GM23338 (cell line): ENCODE results near the gene ATP8A2. TPM values are rescaled to one million over a fixed set of nuclear protein-coding genes. Genes with fewer than 3 reads are reported as not detected.

Experiments
- ATAC-seq: fragments of 200-7000 bp; cut with Tn5 transposase; 3 replicates; pipeline ENCODE4 v1.9.1; 2020
- DNase-seq: peaks from one replicate; pipeline ENCODE4 v3.0.0-alpha.2; 2015; ENCODE audit warnings: low spot score
- H2AFZ ChIP-seq: fragments of 200-600 bp; sonication (generic); 2 replicates; pipeline ENCODE4 v1.8.0; 2016; ENCODE audit warnings: antibody characterized with exemption, mild to moderate bottlenecking, moderate library complexity
- H3F3A ChIP-seq: fragments of 200-600 bp; sonication (generic); replicated peaks from 2 replicates; pipeline ENCODE4 v1.8.0; 2017; ENCODE audit warnings: antibody characterized with exemption, mixed run types, low read depth
- H3K27ac ChIP-seq: fragments of 200-600 bp; sonication (generic); 2 replicates; pipeline ENCODE4 v1.6.1; 2016; ENCODE audit warnings: low read depth
- H3K27me3 ChIP-seq: fragments of 200-600 bp; sonication (generic); 2 replicates; pipeline ENCODE4 v1.8.0; 2016; ENCODE audit warnings: mild to moderate bottlenecking, mixed run types, moderate library complexity; ENCODE audit not compliant: insufficient read depth
- H3K36me3 ChIP-seq: fragments of 200-600 bp; sonication (generic); 2 replicates; pipeline ENCODE4 v1.8.0; 2016; ENCODE audit warnings: mild to moderate bottlenecking; ENCODE audit not compliant: insufficient read depth
- H3K4me1 ChIP-seq: fragments of 200-600 bp; sonication (generic); 2 replicates; pipeline ENCODE4 v1.8.0; 2016; ENCODE audit warnings: mild to moderate bottlenecking, moderate library complexity; ENCODE audit not compliant: insufficient read depth
- H3K4me2 ChIP-seq: fragments of 200-600 bp; sonication (generic); 2 replicates; pipeline ENCODE4 v1.7.1; 2017; ENCODE audit warnings: mixed run types
- H3K4me3 ChIP-seq: fragments of 200-600 bp; sonication (generic); 2 replicates; pipeline ENCODE4 v1.6.1; 2016; ENCODE audit warnings: mixed run types
- H3K79me2 ChIP-seq: fragments of 200-600 bp; sonication (generic); replicated peaks from 2 replicates; pipeline ENCODE4 v1.8.0; 2017; ENCODE audit warnings: mild to moderate bottlenecking; ENCODE audit not compliant: insufficient read depth
- H3K9me2 ChIP-seq: fragments of 200-600 bp; sonication (generic); 2 replicates; pipeline ENCODE4 v1.8.0; 2017; ENCODE audit not compliant: insufficient read depth
- H4K20me1 ChIP-seq: fragments of 200-600 bp; sonication (generic); replicated peaks from 2 replicates; pipeline ENCODE4 v1.8.0; 2017; ENCODE audit warnings: mild to moderate bottlenecking; ENCODE audit not compliant: insufficient read depth
- H3K27ac Mint-ChIP-seq: 2 replicates; pipeline ENCODE4 v1.8.0; 2020; ENCODE audit warnings: inconsistent platforms, mild to moderate bottlenecking, moderate library complexity, mixed read lengths
- H3K27me3 Mint-ChIP-seq: 3 replicates; pipeline ENCODE4 v1.8.0; 2022; ENCODE audit warnings: low read depth, mild to moderate bottlenecking, moderate library complexity, mixed read lengths, inconsistent platforms; ENCODE audit not compliant: insufficient read depth, poor library complexity
- H3K36me3 Mint-ChIP-seq: 3 replicates; pipeline ENCODE4 v1.8.0; 2021; ENCODE audit warnings: low read depth, mild to moderate bottlenecking, inconsistent platforms, moderate library complexity, mixed read lengths
- H3K4me1 Mint-ChIP-seq: 3 replicates; pipeline ENCODE4 v1.8.0; 2020; ENCODE audit warnings: mild to moderate bottlenecking, inconsistent platforms, mixed read lengths
- H3K4me3 Mint-ChIP-seq: 3 replicates; pipeline ENCODE4 v1.8.0; 2021; ENCODE audit warnings: moderate library complexity, mild to moderate bottlenecking, inconsistent platforms, mixed read lengths
- H3K9me3 Mint-ChIP-seq: 3 replicates; pipeline ENCODE4 v1.8.0; 2020; ENCODE audit warnings: moderate library complexity, mild to moderate bottlenecking, inconsistent platforms, mixed read lengths
- CREB1 ChIP-seq: fragments of 250-450 bp; sonication (Bioruptor Pico); IDR thresholded peaks from 2 replicates; pipeline ENCODE4 v1.5.0; 2020; ENCODE audit warnings: low read depth, mild to moderate bottlenecking, moderate library complexity
- ETS1 ChIP-seq: IDR thresholded peaks from 2 replicates; pipeline ENCODE4 v1.6.1; 2016; ENCODE audit warnings: antibody characterized with exemption
- EZH2 ChIP-seq: fragments of 200-600 bp; sonication (generic); IDR thresholded peaks from one replicate; pipeline ENCODE4 v1.8.0; 2017; ENCODE audit warnings: antibody characterized with exemption, mild to moderate bottlenecking, low read depth; ENCODE audit not compliant: unreplicated experiment
- EZH2phosphoT487 ChIP-seq: fragments of 200-600 bp; sonication (generic); IDR thresholded peaks from one replicate; pipeline ENCODE4 v1.8.1; 2018; ENCODE audit warnings: antibody characterized with exemption; ENCODE audit not compliant: unreplicated experiment
- JUNB ChIP-seq: IDR thresholded peaks from one replicate; pipeline ENCODE4 v1.6.1; 2016; ENCODE audit warnings: antibody characterized with exemption; ENCODE audit not compliant: unreplicated experiment
- NANOG ChIP-seq: IDR thresholded peaks from 2 replicates; pipeline ENCODE4 v1.6.1; 2016; ENCODE audit warnings: antibody characterized with exemption, borderline replicate concordance
- ZNF331 ChIP-seq: fragments of 250-450 bp; sonication (Bioruptor Pico); IDR thresholded peaks from 2 replicates; pipeline ENCODE4 v1.5.0; 2020; ENCODE audit warnings: low read depth, mild to moderate bottlenecking, moderate library complexity
- polyA plus RNA-seq: library from polyadenylated mRNA; unstranded; fragments of >200 nt; fragmentation: Nextera tagmentation; extraction: Ambion mirVana; gene quantifications from 2 replicates; pipeline ENCODE4 v1.2.1, GENCODE V29; 2016
- total RNA-seq: library from RNA; depleted of rRNA; stranded (reverse); fragments of >200 nt; shearing (Covaris generic); gene quantifications from 2 replicates; pipeline ENCODE4 v1.2.3, GENCODE V29; 2014
- TF ChIP-seq, protein P1 (sequence below): IDR thresholded peaks from one replicate; pipeline ENCODE4 v1.6.1; 2018; ENCODE audit warnings: antibody characterized with exemption; ENCODE audit not compliant: unreplicated experiment
- TF ChIP-seq, protein P2 (sequence below): fragments of 250-450 bp; sonication (Bioruptor Pico); IDR thresholded peaks from 2 replicates; pipeline ENCODE4 v1.5.0; 2020; ENCODE audit warnings: mild to moderate bottlenecking, moderate library complexity
- TF ChIP-seq, protein P3 (sequence below), 2 experiments: fragments of 200-600 bp in 1 of 2; sonication (generic) in 1 of 2; conservative IDR thresholded peaks; 2 replicates each; pipeline versions ENCODE4 v1.5.1 to v1.6.1; 2016 to 2017; ENCODE audit warnings: antibody characterized with exemption in 2 of 2, low read depth in 2 of 2, mild to moderate bottlenecking in 2 of 2, moderate library complexity in 1 of 2

ATP8A2 gene
- total and polyA plus RNA-seq, 2 experiments from 2014 or later = 5.7 to 8.8 TPM

DNA sequence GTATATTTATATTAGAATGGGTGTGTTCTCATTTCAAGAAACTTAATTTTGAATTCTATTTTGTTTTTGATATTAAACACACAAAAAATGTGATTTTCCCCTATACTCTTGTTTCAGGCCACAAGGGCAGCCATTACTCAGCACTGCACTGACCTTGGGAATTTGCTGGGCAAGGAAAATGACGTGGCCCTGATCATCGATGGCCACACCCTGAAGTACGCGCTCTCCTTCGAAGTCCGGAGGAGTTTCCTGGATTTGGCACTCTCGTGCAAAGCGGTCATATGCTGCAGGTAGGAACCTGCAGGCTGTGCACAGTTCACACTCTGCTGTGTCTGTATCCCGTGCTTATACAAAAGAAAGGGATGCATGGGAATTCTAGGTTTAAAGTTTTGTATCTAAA, 327.3 kb downstream of the ATP8A2 start (continued):
- no peak for TF ChIP-seq NANOG
- no peak for TF ChIP-seq EZH2
- TF ChIP-seq ETS1 = no peak
- TF ChIP-seq, protein P1, sequence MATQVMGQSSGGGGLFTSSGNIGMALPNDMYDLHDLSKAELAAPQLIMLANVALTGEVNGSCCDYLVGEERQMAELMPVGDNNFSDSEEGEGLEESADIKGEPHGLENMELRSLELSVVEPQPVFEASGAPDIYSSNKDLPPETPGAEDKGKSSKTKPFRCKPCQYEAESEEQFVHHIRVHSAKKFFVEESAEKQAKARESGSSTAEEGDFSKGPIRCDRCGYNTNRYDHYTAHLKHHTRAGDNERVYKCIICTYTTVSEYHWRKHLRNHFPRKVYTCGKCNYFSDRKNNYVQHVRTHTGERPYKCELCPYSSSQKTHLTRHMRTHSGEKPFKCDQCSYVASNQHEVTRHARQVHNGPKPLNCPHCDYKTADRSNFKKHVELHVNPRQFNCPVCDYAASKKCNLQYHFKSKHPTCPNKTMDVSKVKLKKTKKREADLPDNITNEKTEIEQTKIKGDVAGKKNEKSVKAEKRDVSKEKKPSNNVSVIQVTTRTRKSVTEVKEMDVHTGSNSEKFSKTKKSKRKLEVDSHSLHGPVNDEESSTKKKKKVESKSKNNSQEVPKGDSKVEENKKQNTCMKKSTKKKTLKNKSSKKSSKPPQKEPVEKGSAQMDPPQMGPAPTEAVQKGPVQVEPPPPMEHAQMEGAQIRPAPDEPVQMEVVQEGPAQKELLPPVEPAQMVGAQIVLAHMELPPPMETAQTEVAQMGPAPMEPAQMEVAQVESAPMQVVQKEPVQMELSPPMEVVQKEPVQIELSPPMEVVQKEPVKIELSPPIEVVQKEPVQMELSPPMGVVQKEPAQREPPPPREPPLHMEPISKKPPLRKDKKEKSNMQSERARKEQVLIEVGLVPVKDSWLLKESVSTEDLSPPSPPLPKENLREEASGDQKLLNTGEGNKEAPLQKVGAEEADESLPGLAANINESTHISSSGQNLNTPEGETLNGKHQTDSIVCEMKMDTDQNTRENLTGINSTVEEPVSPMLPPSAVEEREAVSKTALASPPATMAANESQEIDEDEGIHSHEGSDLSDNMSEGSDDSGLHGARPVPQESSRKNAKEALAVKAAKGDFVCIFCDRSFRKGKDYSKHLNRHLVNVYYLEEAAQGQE = no peak
- TF ChIP-seq EZH2phosphoT487 = no peak
- TF ChIP-seq JUNB = no peak
- TF ChIP-seq ZNF331 (CRISPR knock-in tag) = no peak

- H3K4me1 ChIP-seq = no peaks in the 10 kb centered on the region
- ATAC-seq (no peak), DNase-seq (no peak)
- no peaks in the 10 kb centered on the region for H4K20me1 ChIP-seq
- no peaks in the 10 kb centered on the region for H3K9me3 Mint-ChIP-seq
- H3K27me3 ChIP-seq = no peaks in the 10 kb centered on the region
- H3K27ac ChIP-seq = no peak overlapping the region
- H3K4me2 ChIP-seq = no peak overlapping the region
- H3K36me3 Mint-ChIP-seq = no peaks in the 10 kb centered on the region
- no peaks in the 10 kb centered on the region for H3K79me2 ChIP-seq
- H2AFZ ChIP-seq = no peak overlapping the region
- H3K27ac Mint-ChIP-seq = no peak overlapping the region
- H3K4me3 Mint-ChIP-seq = no peak overlapping the region
- TF ChIP-seq ZNF331 (CRISPR knock-in tag) = no peak
- TF ChIP-seq, protein P2, sequence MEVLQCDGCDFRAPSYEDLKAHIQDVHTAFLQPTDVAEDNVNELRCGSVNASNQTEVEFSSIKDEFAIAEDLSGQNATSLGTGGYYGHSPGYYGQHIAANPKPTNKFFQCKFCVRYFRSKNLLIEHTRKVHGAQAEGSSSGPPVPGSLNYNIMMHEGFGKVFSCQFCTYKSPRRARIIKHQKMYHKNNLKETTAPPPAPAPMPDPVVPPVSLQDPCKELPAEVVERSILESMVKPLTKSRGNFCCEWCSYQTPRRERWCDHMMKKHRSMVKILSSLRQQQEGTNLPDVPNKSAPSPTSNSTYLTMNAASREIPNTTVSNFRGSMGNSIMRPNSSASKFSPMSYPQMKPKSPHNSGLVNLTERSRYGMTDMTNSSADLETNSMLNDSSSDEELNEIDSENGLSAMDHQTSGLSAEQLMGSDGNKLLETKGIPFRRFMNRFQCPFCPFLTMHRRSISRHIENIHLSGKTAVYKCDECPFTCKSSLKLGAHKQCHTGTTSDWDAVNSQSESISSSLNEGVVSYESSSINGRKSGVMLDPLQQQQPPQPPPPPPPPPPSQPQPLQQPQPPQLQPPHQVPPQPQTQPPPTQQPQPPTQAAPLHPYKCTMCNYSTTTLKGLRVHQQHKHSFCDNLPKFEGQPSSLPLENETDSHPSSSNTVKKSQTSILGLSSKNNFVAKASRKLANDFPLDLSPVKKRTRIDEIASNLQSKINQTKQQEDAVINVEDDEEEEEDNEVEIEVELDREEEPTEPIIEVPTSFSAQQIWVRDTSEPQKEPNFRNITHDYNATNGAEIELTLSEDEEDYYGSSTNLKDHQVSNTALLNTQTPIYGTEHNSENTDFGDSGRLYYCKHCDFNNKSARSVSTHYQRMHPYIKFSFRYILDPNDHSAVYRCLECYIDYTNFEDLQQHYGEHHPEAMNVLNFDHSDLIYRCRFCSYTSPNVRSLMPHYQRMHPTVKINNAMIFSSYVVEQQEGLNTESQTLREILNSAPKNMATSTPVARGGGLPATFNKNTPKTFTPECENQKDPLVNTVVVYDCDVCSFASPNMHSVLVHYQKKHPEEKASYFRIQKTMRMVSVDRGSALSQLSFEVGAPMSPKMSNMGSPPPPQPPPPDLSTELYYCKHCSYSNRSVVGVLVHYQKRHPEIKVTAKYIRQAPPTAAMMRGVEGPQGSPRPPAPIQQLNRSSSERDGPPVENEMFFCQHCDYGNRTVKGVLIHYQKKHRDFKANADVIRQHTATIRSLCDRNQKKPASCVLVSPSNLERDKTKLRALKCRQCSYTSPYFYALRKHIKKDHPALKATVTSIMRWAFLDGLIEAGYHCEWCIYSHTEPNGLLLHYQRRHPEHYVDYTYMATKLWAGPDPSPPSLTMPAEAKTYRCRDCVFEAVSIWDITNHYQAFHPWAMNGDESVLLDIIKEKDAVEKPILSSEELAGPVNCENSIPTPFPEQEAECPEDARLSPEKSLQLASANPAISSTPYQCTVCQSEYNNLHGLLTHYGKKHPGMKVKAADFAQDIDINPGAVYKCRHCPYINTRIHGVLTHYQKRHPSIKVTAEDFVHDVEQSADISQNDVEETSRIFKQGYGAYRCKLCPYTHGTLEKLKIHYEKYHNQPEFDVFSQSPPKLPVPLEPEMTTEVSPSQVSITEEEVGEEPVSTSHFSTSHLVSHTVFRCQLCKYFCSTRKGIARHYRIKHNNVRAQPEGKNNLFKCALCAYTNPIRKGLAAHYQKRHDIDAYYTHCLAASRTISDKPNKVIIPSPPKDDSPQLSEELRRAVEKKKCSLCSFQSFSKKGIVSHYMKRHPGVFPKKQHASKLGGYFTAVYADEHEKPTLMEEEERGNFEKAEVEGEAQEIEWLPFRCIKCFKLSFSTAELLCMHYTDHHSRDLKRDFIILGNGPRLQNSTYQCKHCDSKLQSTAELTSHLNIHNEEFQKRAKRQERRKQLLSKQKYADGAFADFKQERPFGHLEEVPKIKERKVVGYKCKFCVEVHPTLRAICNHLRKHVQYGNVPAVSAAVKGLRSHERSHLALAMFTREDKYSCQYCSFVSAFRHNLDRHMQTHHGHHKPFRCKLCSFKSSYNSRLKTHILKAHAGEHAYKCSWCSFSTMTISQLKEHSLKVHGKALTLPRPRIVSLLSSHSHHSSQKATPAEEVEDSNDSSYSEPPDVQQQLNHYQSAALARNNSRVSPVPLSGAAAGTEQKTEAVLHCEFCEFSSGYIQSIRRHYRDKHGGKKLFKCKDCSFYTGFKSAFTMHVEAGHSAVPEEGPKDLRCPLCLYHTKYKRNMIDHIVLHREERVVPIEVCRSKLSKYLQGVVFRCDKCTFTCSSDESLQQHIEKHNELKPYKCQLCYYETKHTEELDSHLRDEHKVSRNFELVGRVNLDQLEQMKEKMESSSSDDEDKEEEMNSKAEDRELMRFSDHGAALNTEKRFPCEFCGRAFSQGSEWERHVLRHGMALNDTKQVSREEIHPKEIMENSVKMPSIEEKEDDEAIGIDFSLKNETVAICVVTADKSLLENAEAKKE (CRISPR knock-in tag) = no peak
- no peak for TF ChIP-seq JUNB
- TF ChIP-seq, protein P3, sequence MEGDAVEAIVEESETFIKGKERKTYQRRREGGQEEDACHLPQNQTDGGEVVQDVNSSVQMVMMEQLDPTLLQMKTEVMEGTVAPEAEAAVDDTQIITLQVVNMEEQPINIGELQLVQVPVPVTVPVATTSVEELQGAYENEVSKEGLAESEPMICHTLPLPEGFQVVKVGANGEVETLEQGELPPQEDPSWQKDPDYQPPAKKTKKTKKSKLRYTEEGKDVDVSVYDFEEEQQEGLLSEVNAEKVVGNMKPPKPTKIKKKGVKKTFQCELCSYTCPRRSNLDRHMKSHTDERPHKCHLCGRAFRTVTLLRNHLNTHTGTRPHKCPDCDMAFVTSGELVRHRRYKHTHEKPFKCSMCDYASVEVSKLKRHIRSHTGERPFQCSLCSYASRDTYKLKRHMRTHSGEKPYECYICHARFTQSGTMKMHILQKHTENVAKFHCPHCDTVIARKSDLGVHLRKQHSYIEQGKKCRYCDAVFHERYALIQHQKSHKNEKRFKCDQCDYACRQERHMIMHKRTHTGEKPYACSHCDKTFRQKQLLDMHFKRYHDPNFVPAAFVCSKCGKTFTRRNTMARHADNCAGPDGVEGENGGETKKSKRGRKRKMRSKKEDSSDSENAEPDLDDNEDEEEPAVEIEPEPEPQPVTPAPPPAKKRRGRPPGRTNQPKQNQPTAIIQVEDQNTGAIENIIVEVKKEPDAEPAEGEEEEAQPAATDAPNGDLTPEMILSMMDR (conservative IDR thresholded peaks at IDR 0.05; ENCODE audit: low read depth in 2 of 2) = no peak
- TF ChIP-seq NANOG = no peak
- no peak for TF ChIP-seq CREB1
- no peak for TF ChIP-seq EZH2
- H3K27me3 Mint-ChIP-seq = no peaks in the 10 kb centered on the region
- peaks cover 7% of the 10 kb centered on the region; the same call in 1 of the 2 replicates for H3K9me2 ChIP-seq
- H3K36me3 ChIP-seq = no peaks in the 10 kb centered on the region
- H3F3A ChIP-seq = no peaks in the 10 kb centered on the region
- peaks cover 3% of the 10 kb centered on the region; the same call in 2 of the 3 replicates for H3K4me1 Mint-ChIP-seq
- no peak overlapping the region for H3K4me3 ChIP-seq
These were observed 327.8 kb downstream of the ATP8A2 start for GRCh38 chr13:25699600-25699999.
